Lung (tissue), 12 donors: ENCODE results near the gene AAR2. TPM values are rescaled to one million over a fixed set of nuclear protein-coding genes. Genes with fewer than 3 reads are reported as not detected.

ENCODE experiments used
- ATAC-seq: fragments of 200-7000 bp; cut with Tn5 transposase; one replicate; pipeline ENCODE4 v1.9.1; 2020; ENCODE audit warnings: moderate number of reproducible peaks; ENCODE audit not compliant: insufficient read depth, low FRiP score
- DNase-seq, 3 donors: peaks; one replicate each; pipeline ENCODE4 v3.0.0-alpha.2; 2013 to 2017
- H3K27ac ChIP-seq, 2 donors: one replicate each; pipeline ENCODE4 v1.5.1; 2013; ENCODE audit warnings: mild to moderate bottlenecking in 2 of 2, moderate library complexity in 2 of 2, control low read depth in 1 of 2, inconsistent platforms in 1 of 2, low read depth in 1 of 2, low read length in 1 of 2
- H3K27me3 ChIP-seq, 3 donors: one replicate each; pipeline ENCODE4 v1.5.1; 2013; ENCODE audit warnings: low read length in 2 of 3; ENCODE audit not compliant: control insufficient read depth in 3 of 3, insufficient read depth in 3 of 3
- H3K36me3 ChIP-seq, 4 donors: one replicate each; pipeline ENCODE4 v1.5.1; 2013; ENCODE audit warnings: low read length in 4 of 4, mild to moderate bottlenecking in 1 of 4, moderate library complexity in 1 of 4; ENCODE audit not compliant: control insufficient read depth in 4 of 4, insufficient read depth in 4 of 4
- H3K4me1 ChIP-seq, 5 donors: one replicate each; pipeline ENCODE4 v1.5.1; 2013; ENCODE audit warnings: low read length in 5 of 5, mild to moderate bottlenecking in 2 of 5, moderate library complexity in 1 of 5; ENCODE audit not compliant: control insufficient read depth in 5 of 5, insufficient read depth in 5 of 5
- H3K4me3 ChIP-seq: one replicate; pipeline ENCODE4 v1.5.1; 2013; ENCODE audit warnings: mild to moderate bottlenecking, control low read depth, moderate library complexity
- H3K9ac ChIP-seq, 2 donors: one replicate each; pipeline ENCODE4 v1.5.1; 2013; ENCODE audit warnings: low read length in 2 of 2, control low read depth in 1 of 2; ENCODE audit not compliant: insufficient read depth in 1 of 2
- H3K9me3 ChIP-seq, 4 donors: one replicate each; pipeline ENCODE4 v1.5.1; 2013; ENCODE audit warnings: low read length in 3 of 4, mild to moderate bottlenecking in 1 of 4, moderate library complexity in 1 of 4; ENCODE audit not compliant: control insufficient read depth in 4 of 4, insufficient read depth in 3 of 4
- WGBS, 2 donors: extraction: QIAGEN DNeasy Blood & Tissue Kit; methylation state at CpG; one replicate each; pipeline ENCODE4 v1.1.7; 2013; 5-methylcytosine and 5-hydroxymethylcytosine counted together
- polyA plus RNA-seq, 2 donors: library from polyadenylated mRNA; stranded (reverse); fragments of 200-250 nt; gene quantifications; one replicate each; pipeline ENCODE4 v1.2.1, GENCODE V29; 2013
- total RNA-seq, 2 donors: library from RNA; depleted of rRNA in 1 of 2; stranded (reverse); fragments of >200 nt in 1 of 2; gene quantifications; one replicate each; pipeline ENCODE4 v1.2.1, GENCODE V29; 2014 to 2021
- TF ChIP-seq, protein P1 (sequence below): IDR thresholded peaks from 2 replicates; pipeline ENCODE4 v1.5.1; 2012; ENCODE audit warnings: mild to moderate bottlenecking; ENCODE audit errors: control extremely low read depth, extremely low read depth
- donor health status: control.
- donor health status: control.
- donor health status: Bipolar disorder and iron deficiency.
- donor health status: healthy.
- donor health status: DM: yes; HTN: yes; CAD: no.

Gene AAR2
- total and polyA plus RNA-seq, 4 donors: 18.1 to 31.2 (median 29.3) TPM

DNA sequence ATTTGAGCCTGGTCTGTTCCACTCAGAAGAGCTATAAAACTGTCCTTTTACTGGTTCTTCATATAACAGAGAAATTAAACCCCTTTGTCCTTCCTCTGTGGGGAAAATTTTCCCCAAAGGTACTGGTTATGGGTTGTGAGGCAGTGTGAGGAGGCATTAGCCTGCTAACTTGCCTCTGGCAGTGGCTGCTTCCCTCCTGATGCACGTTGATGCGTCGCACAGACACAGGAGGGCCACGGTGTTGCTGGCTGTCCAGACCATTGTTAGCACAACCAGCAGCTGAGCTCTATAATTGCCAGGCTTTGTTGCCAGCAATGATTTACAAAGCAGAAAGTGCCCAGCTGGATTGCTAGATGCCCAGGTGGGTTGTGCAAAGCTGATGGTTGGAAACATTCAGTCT lies 10.1 kb downstream of the AAR2 start:
- no peak overlapping the region for H3K9ac ChIP-seq
- H3K36me3 ChIP-seq: peaks cover 20 to 52% (median 35%) of the 10 kb centered on the region in 4 donors
- H3K4me1 ChIP-seq: no peaks in the 10 kb centered on the region
- ATAC-seq (no peak), DNase-seq (no peak)
- no peak overlapping the region for H3K27ac ChIP-seq
- no peaks in the 10 kb centered on the region for H3K27me3 ChIP-seq
- no peaks in the 10 kb centered on the region for H3K9me3 ChIP-seq
- TF ChIP-seq, protein P1, sequence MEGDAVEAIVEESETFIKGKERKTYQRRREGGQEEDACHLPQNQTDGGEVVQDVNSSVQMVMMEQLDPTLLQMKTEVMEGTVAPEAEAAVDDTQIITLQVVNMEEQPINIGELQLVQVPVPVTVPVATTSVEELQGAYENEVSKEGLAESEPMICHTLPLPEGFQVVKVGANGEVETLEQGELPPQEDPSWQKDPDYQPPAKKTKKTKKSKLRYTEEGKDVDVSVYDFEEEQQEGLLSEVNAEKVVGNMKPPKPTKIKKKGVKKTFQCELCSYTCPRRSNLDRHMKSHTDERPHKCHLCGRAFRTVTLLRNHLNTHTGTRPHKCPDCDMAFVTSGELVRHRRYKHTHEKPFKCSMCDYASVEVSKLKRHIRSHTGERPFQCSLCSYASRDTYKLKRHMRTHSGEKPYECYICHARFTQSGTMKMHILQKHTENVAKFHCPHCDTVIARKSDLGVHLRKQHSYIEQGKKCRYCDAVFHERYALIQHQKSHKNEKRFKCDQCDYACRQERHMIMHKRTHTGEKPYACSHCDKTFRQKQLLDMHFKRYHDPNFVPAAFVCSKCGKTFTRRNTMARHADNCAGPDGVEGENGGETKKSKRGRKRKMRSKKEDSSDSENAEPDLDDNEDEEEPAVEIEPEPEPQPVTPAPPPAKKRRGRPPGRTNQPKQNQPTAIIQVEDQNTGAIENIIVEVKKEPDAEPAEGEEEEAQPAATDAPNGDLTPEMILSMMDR: no peak
- H3K4me3 ChIP-seq: no peak overlapping the region
- WGBS, 2 donors: 94 to 97% methylated on average over 4 of the region's 4 CpGs

DNA sequence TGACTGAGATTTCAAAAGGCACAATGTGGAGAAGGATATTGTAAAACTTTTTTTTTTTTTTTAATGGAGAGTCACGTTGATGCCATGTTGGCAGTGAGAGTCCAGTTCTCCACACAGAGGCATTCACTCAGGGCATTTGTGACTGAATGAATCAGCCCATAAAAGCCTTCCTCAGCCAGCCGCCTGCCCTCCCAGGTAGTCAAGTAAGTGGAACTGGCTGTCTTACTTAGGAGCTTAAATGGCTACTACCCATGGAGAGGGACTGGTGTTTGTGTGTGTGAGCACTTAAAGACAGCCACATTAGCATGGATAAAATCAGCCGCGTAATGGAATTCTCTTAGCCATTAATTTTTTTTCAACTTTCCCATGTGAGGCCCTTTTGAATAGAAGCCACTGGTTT lies 12.6 kb downstream of the AAR2 start:
- Histone ChIP-seq H3K4me3 (no peak overlapping the region), H3K36me3 (peaks cover 18 to 59% (median 35%) of the 10 kb centered on the region in 4 donors), H3K27ac (no peak overlapping the region), H3K9ac (no peak overlapping the region), H3K9me3 (no peaks in the 10 kb centered on the region), H3K4me1 (no peaks in the 10 kb centered on the region), H3K27me3 (no peaks in the 10 kb centered on the region)
- no peak for ATAC-seq
- no peak for DNase-seq
- 88 to 92% methylated on average over 4 of the region's 4 CpGs for WGBS, 2 donors
- TF ChIP-seq, protein P1: no peak

DNA sequence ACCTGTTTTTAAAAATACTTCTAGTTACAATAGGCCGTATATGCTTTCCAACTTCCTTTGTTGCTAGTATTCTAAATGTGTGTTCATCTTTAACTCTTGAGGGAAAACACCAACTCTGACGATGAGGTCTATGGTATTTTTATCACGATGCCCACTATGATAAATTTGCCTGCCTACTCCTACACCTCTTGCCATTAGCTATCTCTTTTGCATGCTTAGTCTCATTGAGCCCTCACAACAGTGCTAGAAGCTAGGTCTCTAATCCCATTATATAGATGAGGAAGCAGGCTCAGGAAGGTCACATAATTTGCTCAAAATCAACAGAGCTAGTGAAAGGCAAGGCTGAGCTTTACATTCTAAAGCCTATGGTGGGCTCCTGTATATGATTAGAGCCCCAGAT lies 13.2 kb downstream of the AAR2 start:
- peaks cover 18 to 59% (median 32%) of the 10 kb centered on the region in 4 donors for H3K36me3 ChIP-seq
- 82 to 88% methylated on average over 3 of the region's 3 CpGs for WGBS, 2 donors
- H3K9ac ChIP-seq: no peak overlapping the region
- TF ChIP-seq, protein P1: no peak
- no peak overlapping the region for H3K4me3 ChIP-seq
- H3K9me3 ChIP-seq: no peaks in the 10 kb centered on the region
- DNase-seq: no peak
- ATAC-seq: no peak
- no peaks in the 10 kb centered on the region for H3K4me1 ChIP-seq
- H3K27me3 ChIP-seq: no peaks in the 10 kb centered on the region
- no peak overlapping the region for H3K27ac ChIP-seq

DNA sequence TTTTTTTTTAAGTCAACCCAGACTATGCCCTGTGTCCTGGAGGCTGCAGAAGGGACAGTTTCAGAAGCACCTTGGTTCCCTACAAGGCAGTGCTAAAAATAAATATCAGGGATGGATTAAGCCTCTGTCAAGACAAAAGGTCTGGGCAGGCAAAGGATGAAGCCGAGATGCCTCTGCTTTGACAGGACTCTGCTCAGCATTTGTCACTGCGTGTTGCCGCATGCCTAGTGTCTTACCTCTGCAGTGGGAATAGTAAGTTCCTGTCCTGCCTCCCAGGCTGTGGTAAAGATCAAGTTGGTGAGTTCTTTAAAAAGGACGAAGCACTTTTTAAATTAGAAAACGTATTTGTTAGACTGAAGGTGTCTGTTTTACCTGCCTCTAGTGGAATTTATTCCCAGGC lies 15.1 kb downstream of the AAR2 start:
- 95 to 97% methylated on average over 5 of the region's 5 CpGs for WGBS, 2 donors
- no peak for ATAC-seq

More for the DNA sequence above, 15.1 kb downstream of the AAR2 start:
- Histone ChIP-seq H3K27ac (no peak overlapping the region), H3K36me3 (peaks cover 18 to 39% (median 30%) of the 10 kb centered on the region in 4 donors), H3K9me3 (no peaks in the 10 kb centered on the region), H3K4me3 (no peak overlapping the region), H3K27me3 (no peaks in the 10 kb centered on the region), H3K4me1 (no peaks in the 10 kb centered on the region), H3K9ac (no peak overlapping the region)
- TF ChIP-seq, protein P1: no peak
- no peak for DNase-seq
